NK-92 (cell line): Measurements from ENCODE around the gene HIRIP3.

ENCODE experiments used
- DNase-seq: peaks from one replicate; lab custom pipeline; 2025; ENCODE audit not compliant: unreplicated experiment; lab: John Stamatoyannopoulos, UW

HIRIP3 gene

DNA sequence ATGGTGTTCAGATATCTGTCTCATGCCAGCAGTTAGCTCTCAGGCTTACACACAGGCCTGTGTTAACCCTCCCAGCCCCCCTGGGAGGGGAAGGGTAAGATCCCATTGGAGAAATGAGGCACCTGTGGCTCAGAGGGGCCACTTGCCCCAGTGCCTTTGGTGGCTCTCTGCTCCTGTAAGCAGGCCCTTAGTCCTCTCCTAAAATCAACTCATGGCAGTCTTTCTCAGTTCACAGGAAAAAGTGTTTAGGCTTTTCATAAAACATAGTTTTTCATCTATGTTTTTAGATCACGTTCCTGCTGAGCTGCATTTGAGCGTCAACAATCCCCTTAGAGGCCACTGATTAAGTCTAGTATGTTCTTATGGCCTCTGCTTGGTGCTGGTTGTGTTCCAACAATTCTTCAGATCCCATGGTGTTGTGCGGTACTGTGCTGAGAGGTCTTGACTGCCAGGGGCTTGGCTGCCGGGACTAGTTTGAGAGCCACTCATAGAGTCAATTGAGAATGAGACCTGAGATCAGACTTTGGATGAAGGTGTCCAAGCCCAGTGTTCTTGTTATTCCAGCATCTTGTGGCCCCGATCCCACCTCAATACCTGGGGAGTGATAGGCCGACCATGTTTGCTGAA lies 11.2 kb downstream of the HIRIP3 start:
- no peak for DNase-seq

DNA sequence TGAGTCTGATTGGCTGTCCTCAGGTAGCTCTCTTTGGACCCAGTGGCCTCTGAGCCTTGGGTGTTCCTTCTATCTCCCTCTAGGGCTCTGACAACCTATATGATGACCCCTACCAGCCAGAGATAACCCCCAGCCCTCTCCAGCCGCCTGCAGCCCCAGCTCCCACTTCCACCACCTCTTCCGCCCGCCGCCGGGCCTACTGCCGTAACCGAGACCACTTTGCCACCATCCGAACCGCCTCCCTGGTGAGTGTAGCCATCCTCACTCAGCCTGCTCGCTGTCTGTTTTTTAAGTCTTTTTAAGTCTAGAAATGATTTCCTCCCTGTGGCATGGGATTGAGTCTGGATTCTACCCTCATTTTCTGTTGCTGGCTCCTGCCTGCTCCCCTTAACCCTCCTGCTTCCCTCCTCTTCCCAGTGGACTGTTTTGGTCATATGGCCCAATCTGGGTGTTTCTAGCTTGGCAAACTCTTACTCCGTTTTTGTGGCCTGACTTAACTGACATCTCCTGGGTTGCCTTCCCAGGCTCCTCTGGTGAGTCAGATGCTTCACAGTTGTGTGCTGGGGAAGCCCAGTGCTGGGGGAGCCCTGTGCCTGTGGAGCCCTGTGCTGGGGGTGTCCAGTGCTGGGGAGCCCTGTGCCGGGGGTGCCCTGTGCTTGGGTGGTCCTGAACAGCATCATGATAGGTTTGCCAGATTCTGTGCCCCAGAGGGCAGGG lies 11.8 kb downstream of the HIRIP3 start:
- DNase-seq = no peak

DNA sequence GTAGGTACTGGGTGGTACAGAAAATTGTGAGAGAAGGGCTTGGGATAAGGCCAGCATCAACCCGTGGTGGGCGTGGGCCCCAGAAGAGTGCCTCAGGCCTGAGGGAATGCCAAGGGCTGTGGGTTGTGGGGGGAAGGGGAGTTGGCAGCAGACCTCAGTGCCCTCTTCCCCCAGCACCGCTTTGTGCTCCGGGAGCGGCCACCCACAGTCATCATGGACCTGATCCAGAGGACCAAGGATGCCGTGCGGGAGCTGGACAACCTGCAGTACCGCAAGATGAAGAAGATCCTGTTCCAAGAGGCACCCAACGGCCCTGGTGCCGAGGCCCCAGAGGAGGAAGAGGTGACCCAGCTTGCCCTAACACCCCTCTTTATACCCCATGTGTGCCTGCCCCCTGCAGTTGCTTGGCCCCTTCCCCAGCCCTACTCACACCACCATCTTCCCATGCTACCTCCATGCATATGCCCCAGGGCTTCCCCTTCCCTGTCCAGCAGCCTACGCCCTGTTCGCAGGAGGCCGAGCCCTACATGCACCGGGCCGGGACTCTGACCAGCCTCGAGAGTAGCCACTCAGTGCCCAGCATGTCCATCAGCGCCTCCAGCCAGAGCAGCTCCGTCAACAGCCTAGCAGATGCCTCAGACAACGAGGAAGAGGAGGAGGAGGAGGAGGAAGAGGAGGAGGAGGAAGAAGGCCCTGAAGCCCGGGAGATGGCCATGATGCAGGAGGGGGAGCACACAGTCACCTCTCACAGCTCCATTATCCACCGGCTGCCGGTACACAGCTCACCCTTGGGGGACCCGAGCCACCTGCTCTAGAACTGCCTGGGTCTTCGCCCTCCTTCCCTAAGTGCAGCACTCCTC lies 12.6 kb downstream of the HIRIP3 start:
- no peak for DNase-seq

DNA sequence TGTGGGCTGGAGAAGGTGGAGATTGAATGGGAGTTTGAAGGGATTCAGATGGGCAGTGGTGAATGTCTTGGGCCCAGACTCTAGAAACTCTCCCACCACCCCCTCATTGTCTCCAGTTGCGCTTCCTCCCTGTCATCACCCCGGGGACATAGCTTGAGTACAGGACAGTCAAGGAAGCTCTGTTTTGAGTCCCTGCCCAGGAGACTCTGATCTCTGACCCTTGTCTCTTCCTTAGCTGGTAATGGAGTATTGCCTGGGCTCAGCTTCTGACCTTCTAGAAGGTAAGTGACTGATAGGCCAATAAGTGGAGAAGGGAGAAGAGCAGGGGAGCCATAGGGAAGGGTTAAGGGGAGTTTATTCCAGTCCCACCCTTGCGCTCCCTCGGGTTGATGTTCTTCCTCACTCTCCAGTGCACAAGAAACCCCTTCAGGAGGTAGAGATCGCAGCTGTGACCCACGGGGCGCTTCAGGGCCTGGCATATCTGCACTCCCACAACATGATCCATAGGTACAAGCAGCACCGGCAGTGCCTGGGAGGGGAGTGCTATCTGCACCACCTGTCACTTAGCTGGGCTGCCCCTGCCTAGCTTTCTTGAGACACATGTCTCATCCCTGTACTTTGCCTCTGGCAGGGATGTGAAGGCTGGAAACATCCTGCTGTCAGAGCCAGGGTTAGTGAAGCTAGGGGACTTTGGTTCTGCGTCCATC lies 16.7 kb downstream of the HIRIP3 start:
- DNase-seq = no peak

DNA sequence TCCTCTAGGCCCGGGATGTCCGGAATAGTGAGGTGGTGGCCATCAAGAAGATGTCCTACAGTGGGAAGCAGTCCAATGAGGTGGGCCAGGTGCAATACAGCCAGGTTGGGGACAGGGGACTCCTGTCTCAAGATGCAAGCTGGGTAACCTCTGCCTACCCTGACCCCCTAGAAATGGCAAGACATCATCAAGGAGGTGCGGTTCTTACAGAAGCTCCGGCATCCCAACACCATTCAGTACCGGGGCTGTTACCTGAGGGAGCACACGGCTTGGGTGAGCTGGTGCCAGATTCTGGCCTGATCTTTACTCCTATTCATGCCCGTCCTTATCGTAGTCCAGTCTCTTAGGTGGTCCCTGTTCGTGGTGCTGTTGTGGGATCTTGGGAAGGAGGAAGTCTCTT lies 17.3 kb downstream of the HIRIP3 start:
- DNase-seq = no peak

DNA sequence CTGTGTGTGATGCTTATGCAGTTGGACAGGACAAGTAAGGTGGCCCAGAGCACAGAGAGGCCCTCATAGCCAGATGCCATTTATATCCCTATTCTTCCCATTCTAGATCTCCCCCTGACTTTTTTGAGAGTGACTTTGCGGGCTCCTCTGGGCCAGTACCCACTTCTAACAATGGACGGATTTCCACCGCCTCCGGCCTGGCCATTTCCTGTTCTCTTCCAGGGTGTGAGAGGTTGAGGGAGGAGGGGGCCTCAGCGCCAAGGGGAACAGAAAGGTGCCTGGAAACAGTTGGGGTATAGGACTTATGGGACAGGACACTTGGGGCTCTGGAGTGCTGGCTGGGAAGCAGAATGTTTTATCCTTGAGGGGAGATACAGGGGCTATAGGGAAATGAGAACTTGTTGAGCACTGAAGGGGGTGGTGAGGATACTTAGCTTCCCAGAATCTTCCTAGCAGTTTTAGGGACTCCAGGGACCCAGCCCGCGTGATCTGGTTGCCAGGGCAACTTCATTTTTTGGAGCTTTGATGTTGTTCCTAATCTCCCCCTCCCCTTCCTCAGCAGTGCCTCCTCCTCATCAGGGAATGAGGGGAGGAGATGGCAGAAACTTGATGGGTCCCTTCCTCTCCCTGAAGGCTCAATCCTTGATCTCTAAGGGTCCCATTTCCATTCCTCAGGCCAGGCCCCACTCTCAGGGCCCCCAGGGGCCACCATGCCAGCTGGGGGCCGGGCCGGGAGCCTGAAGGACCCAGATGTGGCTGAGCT lies 18.2 kb downstream of the HIRIP3 start:
- DNase-seq = no peak

DNA sequence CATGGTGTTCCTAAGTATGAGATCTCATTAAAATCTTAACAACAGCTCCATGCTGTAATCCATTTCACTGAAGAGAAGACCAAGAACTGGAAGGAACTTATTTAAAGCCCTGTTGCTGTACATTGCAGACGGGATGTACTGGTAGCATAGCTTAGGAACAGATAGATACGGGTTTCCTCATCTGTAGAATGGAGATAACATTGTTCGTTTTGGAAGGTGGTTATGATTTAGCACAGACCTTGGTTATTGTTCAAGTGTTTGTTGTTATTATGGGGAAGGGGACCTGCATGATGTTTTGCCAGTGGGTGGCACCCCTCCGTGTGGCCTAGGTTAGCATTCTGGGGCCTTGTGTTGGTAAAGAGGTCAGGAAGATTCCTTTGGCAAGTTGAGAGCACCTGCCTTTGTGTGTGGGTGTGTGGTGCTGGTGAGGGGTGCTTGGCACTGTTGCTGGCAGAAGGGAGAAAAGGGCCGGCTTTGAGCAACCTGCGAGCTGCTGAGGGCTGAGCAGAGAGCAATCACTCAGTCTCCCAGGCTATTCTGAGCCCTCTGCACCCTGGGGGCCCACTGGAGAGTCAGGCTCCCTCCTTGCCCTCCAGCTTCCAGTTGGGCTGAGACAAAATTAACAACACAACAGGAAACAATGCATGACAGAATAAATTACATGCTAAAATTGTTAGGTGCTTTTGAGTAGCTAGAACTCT lies 19.5 kb downstream of the HIRIP3 start:
- DNase-seq = no peak

DNA sequence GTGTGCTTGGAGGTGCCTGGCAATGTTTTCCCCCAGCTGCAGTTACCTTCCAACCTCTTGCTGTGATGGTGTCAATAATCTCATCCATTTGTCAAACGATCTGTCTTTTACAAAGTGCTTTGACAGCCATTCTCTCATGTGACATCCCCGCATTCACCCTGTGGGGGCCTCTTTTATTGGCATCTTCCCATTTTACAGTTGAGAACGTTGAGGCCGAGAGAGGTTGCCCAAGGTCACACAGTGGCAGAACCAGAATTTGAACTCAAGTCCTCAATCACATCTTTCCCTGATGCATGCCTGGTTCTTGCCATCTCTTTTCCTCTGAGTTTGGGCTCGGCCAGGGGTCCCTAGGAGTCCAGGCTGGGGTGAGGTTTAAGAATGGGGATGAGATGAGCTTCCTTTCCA lies 20.3 kb downstream of the HIRIP3 start:
- no peak for DNase-seq

DNA sequence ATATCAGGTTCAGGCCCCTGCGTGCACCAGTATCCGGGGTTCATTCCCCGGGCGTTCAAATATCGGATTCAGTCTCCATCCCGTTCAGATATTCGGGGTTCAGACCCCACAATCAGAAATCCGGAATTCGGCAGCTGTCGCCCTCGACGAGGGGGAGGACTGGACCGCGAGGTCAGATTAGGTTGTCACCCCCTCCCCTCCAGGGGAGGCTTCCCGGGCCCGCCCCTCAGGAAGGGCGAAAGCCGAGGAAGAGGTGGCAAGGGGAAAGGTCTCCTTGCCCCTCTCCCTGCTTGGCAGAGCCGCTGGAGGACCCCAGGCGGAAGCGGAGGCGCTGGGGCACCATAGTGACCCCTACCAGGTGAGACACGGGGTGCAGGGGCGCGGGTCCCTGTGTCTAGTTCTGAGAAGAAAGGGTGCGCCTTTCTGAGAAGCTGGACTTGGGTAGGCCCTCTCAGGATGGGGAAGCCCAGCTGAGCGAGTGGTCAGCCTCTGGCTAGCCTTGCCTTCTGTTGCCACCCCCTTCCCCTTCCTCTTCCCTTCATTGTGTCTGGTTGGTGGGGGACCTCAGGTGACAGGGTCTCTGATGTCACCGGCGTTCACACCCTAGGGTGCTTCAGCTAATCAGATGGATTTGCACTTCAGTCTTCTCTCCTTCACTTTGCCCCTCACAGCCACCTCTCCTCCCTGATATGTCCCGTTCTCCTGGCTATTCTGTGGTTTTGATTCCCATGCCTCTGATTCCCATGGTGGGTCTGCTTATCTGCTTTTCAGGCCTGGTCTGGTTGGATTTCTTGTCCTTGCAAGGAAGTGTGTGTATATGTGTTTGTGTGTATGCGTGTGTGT lies 20.9 kb downstream of the HIRIP3 start:
- DNase-seq = no peak

DNA sequence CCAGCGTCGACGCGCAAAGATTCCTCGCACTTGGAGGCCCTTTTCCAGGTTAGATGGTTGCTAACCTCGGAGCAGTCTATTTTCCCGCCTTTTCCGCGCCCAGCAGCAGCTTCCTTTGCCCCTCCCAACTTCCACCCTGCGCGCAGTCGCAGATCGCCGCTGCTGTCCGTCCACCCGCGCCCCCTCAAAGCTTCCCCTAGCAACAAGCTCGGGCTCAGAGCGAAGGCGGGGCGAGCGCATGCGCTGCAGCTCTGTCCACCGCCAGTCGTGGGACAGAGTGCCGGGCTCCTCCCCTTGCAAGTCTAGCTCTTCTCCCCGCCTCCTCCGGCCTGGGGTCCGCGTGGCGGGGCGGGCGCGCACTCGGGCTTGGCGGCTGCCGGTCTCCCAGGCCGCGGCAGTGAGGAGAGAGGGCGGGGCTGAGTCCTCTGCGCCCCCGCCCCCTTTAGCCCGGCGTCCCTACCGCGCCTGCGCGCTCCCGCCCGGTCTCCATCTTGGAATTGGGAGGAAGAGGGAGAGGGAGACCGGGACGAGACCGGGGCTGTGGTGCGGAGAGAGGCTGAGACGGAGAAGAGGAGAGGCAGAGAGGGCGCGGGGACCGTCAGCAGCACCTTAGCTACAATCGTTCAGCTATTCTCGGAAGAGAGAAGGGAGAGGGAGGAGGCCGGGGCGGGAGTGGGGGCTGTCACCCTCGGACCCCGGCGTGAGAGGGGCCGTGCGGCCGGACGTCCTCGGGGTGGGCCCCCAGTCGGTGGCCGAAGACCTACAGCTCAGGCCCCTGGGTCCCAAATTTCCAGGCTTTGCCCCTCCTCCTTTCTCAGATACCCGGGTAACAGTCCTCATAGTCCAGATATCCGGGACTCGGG lies 21.8 kb downstream of the HIRIP3 start, which contains the start of gene TAOK2:
TSS of gene TAOK2 (plus strand) at position 485 of the 863 bp plus-strand sequence. CDS start 3,905 bp downstream, outside the sequence.
- peak; percentile 80 for DNase-seq

DNA sequence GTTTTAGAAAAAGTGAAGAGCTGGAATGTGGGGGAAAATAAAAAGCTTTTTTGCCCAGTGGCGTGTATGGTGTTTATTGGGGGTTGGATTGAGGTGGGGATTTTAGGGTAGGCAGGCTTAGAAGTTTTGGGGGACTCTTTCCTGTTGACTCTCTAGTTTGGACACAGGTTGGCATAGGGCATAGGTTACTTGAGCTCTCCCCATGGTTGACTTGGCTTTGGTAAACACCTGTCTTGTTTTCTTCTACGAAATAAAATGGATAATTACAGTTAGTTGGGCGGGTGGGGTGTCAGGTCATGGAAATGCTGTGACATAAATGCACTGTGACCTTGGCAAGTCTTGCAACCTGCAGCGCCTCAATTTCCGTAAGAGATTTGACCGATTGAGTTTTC lies 22.4 kb downstream of the HIRIP3 start:
- no peak for DNase-seq

DNA sequence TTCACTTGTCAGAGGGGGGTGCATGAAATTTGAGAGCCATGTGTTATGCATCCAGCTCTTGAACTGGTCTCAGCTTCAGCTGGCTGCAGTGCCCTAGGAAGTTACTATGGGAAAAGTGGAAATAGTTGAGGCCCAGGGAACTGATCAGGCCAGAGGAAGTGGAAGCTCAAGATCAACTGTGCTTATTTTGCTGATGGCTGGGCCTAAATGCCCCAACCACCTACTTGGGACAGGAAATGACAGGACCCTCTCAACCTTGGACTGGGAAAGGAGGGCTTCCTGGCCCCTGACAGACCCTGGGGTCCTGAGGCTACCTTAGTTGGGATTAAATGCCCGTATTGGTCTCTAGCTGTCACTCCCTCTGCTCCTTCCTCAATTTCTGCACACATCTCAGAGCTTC lies 22.9 kb downstream of the HIRIP3 start:
- no peak for DNase-seq

DNA sequence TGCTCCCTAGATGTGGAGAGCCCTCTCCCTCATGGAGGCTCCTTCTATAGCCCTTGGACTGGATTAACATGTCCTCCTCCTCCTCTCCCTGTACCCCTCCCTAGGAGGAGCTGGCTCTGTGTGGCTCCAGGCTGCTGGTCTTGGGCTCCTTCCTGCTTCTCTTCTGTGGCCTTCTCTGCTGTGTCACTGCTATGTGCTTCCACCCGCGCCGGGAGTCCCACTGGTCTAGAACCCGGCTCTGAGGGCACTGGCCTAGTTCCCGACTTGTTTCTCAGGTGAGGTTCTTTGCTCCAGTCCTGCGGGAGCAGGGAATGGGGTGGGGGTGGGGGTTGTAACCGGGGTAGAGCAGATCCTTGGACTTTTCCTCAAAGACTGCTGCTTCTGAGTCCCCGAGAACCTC lies 24.1 kb downstream of the HIRIP3 start:
- DNase-seq = no peak

DNA sequence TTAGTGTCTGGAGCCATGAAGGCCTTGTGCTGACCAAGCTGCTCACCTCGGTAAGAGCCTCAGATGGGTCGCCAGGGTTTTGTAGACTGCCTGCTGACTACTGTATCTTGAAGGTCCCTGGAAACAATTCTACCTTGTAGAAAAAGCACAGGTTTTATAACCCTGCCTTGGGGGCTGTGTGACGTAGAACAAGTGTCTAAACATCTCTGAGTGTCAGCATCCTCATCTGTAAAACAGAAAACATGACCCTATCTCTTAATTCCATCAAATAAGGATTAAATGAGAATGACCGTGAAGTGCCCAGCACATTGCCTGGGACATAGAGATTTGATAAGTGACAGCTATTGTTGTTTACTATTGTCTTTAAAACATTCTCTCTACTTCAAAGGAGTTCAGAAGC lies 27.2 kb downstream of the HIRIP3 start:
- DNase-seq = no peak

DNA sequence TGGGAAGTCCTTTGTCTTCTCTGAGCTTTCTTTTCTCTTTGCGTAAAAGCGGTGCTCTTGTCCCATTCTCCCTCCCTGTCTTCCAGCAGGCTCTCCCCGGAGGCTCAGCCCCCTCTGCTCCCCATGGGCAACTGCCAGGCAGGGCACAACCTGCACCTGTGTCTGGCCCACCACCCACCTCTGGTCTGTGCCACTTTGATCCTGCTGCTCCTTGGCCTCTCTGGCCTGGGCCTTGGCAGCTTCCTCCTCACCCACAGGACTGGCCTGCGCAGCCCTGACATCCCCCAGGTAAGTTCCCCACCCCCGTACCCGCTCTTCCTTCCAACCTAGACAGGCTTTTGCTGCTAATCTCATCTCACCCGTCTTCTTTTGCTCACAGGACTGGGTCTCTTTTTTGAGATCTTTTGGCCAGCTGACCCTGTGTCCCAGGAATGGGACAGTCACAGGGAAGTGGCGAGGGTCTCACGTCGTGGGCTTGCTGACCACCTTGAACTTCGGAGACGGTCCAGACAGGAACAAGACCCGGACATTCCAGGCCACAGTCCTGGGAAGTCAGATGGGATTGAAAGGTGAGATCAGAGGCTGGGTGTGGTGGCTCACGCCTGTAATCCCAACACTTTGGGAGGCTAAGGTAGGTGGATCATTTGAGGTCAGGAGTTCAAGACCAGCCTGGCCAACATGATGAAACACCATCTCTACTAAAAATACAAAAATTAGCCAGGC lies 32.2 kb downstream of the HIRIP3 start:
- DNase-seq = no peak

DNA sequence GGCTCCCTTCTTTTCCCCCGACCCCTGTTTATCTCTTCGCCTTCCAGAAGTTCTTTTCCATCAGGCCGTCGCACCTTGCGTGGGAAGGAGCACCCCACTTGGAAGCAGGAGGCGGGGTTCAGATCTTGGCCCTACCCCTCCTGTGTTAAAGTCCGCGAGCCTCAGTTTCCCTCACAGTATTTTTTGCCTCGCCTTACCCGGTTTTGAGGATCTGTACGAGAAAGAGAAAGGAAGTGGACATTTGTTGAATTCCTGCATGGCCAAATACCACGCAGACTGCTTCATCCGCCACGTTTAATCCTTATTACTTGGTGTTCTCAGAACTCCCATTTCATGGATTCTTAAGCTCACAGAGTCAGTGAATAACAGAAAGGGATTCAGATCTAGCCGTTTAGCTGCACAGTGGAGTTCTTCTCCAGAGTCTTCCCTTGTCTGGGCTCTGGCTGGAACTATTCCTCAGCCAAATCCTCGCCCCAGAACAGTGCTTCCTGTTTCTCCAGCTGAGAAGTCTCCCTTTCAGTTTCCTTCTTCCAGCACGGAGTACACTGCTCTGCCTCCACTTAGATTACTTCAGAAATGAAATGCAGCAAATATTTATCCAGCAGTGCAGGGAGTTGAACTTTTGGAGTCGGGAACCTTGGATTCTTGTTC lies 32.9 kb downstream of the HIRIP3 start:
- DNase-seq = no peak
